Measurements from ENCODE around the gene PML.

DNA sequence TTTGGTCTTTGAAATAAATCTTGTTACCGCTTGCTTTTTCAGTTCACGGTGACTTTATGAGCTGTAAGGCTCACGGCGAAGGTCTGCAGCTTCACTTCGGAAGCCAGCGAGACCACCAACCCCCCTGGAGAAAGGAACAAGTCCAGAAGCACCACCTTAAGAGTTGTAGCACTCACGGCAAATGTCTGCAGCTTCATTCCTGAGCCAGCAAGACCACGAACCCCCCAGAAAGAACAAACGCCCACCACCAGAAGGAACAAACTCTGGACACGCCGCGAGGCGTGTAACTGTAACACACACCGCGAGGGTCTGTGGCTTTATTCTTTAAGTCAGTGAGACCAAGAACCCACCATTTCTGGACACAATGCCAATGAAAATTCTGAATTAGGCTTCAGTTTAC is 59.0 kb downstream of the PML start:
- TF ChIP-seq, protein P1, sequence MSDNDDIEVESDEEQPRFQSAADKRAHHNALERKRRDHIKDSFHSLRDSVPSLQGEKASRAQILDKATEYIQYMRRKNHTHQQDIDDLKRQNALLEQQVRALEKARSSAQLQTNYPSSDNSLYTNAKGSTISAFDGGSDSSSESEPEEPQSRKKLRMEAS (IDR thresholded peaks at IDR 0.05): no peak
- TF ChIP-seq FOXM1 (IDR thresholded peaks at IDR 0.05; ENCODE audit: borderline replicate concordance, low read depth): no peak
- no peak for TF ChIP-seq RAD21 (IDR thresholded peaks at IDR 0.05; ENCODE audit: low read depth)
- no peak for TF ChIP-seq EGR1 (IDR thresholded peaks at IDR 0.05)
- TF ChIP-seq, protein P2, sequence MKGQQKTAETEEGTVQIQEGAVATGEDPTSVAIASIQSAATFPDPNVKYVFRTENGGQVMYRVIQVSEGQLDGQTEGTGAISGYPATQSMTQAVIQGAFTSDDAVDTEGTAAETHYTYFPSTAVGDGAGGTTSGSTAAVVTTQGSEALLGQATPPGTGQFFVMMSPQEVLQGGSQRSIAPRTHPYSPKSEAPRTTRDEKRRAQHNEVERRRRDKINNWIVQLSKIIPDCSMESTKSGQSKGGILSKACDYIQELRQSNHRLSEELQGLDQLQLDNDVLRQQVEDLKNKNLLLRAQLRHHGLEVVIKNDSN (IDR thresholded peaks at IDR 0.05): no peak
- no peak for TF ChIP-seq TAF1 (IDR thresholded peaks at IDR 0.05; ENCODE audit: low read depth)
- no peak for TF ChIP-seq CEBPB (IDR thresholded peaks at IDR 0.05)
- TF ChIP-seq TEAD4 (IDR thresholded peaks at IDR 0.05): no peak
